Neural cell (in vitro differentiated cells): ENCODE results near the gene VSIG10. TPM values are rescaled to one million over a fixed set of nuclear protein-coding genes. Genes with fewer than 3 reads are reported as not detected.

Experiments used
- H2AFZ ChIP-seq: fragments of 200-600, 300-800 bp; sonication (generic), shearing (Covaris generic); 2 replicates; pipeline ENCODE4 v1.6.0; 2014; ENCODE audit warnings: low read depth, mild to moderate bottlenecking, antibody characterized with exemption, low read length, moderate library complexity
- H3F3A ChIP-seq: fragments of 200-600 bp; shearing (Covaris generic); 2 replicates; pipeline ENCODE4 v1.6.1; 2016; ENCODE audit warnings: mild to moderate bottlenecking, moderate library complexity, mixed read lengths, antibody characterized with exemption, low read length; ENCODE audit not compliant: insufficient read depth, poor library complexity, severe bottlenecking
- H3K27ac ChIP-seq: fragments of 200-600, 300-800 bp; sonication (generic), shearing (Covaris generic); 2 replicates; pipeline ENCODE4 v1.5.1; 2014; ENCODE audit warnings: mild to moderate bottlenecking, low read length, moderate library complexity
- H3K27me3 ChIP-seq: fragments of 300-800, 200-600 bp; sonication (generic), shearing (Covaris generic); 2 replicates; pipeline ENCODE4 v1.6.0; 2014; ENCODE audit warnings: mild to moderate bottlenecking, low read depth, low read length, moderate library complexity; ENCODE audit not compliant: insufficient read depth
- H3K36me3 ChIP-seq: fragments of 300-800, 200-600 bp; sonication (generic), shearing (Covaris generic); 2 replicates; pipeline ENCODE4 v1.5.1; 2014; ENCODE audit warnings: mild to moderate bottlenecking, antibody characterized with exemption, low read length, moderate library complexity; ENCODE audit not compliant: insufficient read depth
- H3K4me2 ChIP-seq: fragments of 300-800, 200-600 bp; sonication (generic), shearing (Covaris generic); 2 replicates; pipeline ENCODE4 v1.6.0; 2014; ENCODE audit warnings: mild to moderate bottlenecking, low read length
- H3K4me3 ChIP-seq: fragments of 300-800, 200-600 bp; sonication (generic), shearing (Covaris generic); 2 replicates; pipeline ENCODE4 v1.5.1; 2014; ENCODE audit warnings: mild to moderate bottlenecking, low read length, moderate library complexity
- H3K79me2 ChIP-seq: fragments of 200-600 bp; shearing (Covaris generic); replicated peaks from 2 replicates; pipeline ENCODE4 v1.6.0; 2014; ENCODE audit warnings: mild to moderate bottlenecking, low read length, moderate library complexity; ENCODE audit not compliant: insufficient read depth
- H3K9ac ChIP-seq: fragments of 300-800, 200-600 bp; sonication (generic), shearing (Covaris generic); 2 replicates; pipeline ENCODE4 v1.6.1; 2016; ENCODE audit warnings: mild to moderate bottlenecking, low read length, mixed read lengths
- H3K9me2 ChIP-seq: fragments of 200-600 bp; shearing (Covaris generic); 2 replicates; pipeline ENCODE4 v1.6.1; 2016; ENCODE audit warnings: mild to moderate bottlenecking, low read length, mixed read lengths; ENCODE audit not compliant: insufficient read depth
- H3K9me3 ChIP-seq: fragments of 200-600, 300-800 bp; sonication (generic), shearing (Covaris generic); 2 replicates; pipeline ENCODE4 v1.6.1; 2016; ENCODE audit warnings: mild to moderate bottlenecking, mixed run types, low read length, moderate library complexity, mixed read lengths
- H4K20me1 ChIP-seq: fragments of 200-600 bp; shearing (Covaris generic); 2 replicates; pipeline ENCODE4 v1.6.1; 2016; ENCODE audit warnings: mild to moderate bottlenecking, mixed run types; ENCODE audit not compliant: insufficient read depth
- EP300 ChIP-seq: fragments of 450-650 bp; conservative IDR thresholded peaks from 2 replicates; pipeline ENCODE4 v1.6.1; 2014; ENCODE audit warnings: antibody characterized with exemption, mild to moderate bottlenecking, moderate library complexity; ENCODE audit not compliant: poor library complexity, severe bottlenecking
- EZH2 ChIP-seq: fragments of 200-600, 300-800 bp; shearing (Covaris generic), sonication (generic); IDR thresholded peaks from 2 replicates; pipeline ENCODE4 v1.6.1; 2014; ENCODE audit warnings: antibody characterized with exemption, low read length, borderline replicate concordance, mild to moderate bottlenecking; ENCODE audit not compliant: insufficient read depth, poor library complexity, severe bottlenecking
- MXI1 ChIP-seq: fragments of 450-650 bp; conservative IDR thresholded peaks from 2 replicates; pipeline ENCODE4 v1.6.1; 2014; ENCODE audit warnings: antibody characterized with exemption, mild to moderate bottlenecking; ENCODE audit not compliant: poor library complexity, severe bottlenecking
- POLR2AphosphoS5 ChIP-seq: IDR thresholded peaks from 2 replicates; pipeline ENCODE4 v1.6.1; 2012
- RAD21 ChIP-seq: fragments of 450-650 bp; conservative IDR thresholded peaks from 2 replicates; pipeline ENCODE4 v1.6.1; 2014; ENCODE audit warnings: antibody characterized with exemption, mild to moderate bottlenecking, moderate library complexity
- SMC3 ChIP-seq: fragments of 450-650 bp; conservative IDR thresholded peaks from 2 replicates; pipeline ENCODE4 v1.6.1; 2014; ENCODE audit warnings: antibody characterized with exemption, mild to moderate bottlenecking, moderate library complexity; ENCODE audit not compliant: poor library complexity
- TAF1 ChIP-seq: IDR thresholded peaks from 2 replicates; pipeline ENCODE4 v1.6.1; 2012; ENCODE audit warnings: low read depth
- polyA plus RNA-seq: library from polyadenylated mRNA; depleted of rRNA; stranded (reverse); fragments of >200 nt; gene quantifications from 2 replicates; pipeline ENCODE4 v1.2.3, GENCODE V29; 2014
- TF ChIP-seq, protein P1 (sequence below): IDR thresholded peaks from 2 replicates; pipeline ENCODE4 v1.6.1; 2012; ENCODE audit warnings: borderline replicate concordance
- TF ChIP-seq, protein P2 (sequence below): fragments of 450-650 bp; IDR thresholded peaks from 2 replicates; pipeline ENCODE4 v1.5.1; 2014; ENCODE audit warnings: antibody characterized with exemption, mild to moderate bottlenecking, moderate library complexity; ENCODE audit not compliant: poor library complexity, severe bottlenecking

VSIG10 gene
- polyA plus RNA-seq, 1 donor from 2014 or later = 2.0 TPM

DNA sequence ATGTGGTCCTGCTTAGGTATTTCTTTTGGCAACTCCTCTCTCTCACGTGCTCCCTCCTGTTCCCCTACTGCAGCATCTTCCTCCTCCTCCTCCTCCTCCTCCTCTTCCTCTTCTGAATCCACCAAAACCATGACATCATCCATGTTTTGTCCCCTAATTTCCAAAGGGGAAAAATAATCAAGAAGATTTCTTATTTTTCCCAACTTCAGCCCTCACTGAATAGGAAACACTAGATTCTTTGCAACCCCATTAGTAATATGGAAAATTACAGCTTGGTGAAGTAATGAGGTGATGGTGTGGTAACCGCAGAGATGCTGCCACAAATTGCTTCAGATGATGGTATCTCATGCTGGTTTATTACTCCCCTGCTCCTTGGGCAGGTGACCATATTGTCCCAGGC, 35.4 kb downstream of the VSIG10 start:
- Histone ChIP-seq H3K79me2 (peaks cover 5% of the 10 kb centered on the region), H3K9me3 (no peaks in the 10 kb centered on the region), H3K36me3 (no peaks in the 10 kb centered on the region), H3F3A (no peaks in the 10 kb centered on the region), H4K20me1 (no peaks in the 10 kb centered on the region), H2AFZ (no peak overlapping the region), H3K4me2 (no peak overlapping the region), H3K27ac (no peak overlapping the region), H3K4me3 (no peak overlapping the region), H3K9me2 (no peaks in the 10 kb centered on the region), H3K27me3 (no peaks in the 10 kb centered on the region), H3K9ac (no peak overlapping the region)
- TF ChIP-seq EZH2 (no peak), EP300 (no peak), TAF1 (no peak), POLR2AphosphoS5 (no peak), RAD21 (no peak), MXI1 (no peak), SMC3 (no peak)
- TF ChIP-seq, protein P1, sequence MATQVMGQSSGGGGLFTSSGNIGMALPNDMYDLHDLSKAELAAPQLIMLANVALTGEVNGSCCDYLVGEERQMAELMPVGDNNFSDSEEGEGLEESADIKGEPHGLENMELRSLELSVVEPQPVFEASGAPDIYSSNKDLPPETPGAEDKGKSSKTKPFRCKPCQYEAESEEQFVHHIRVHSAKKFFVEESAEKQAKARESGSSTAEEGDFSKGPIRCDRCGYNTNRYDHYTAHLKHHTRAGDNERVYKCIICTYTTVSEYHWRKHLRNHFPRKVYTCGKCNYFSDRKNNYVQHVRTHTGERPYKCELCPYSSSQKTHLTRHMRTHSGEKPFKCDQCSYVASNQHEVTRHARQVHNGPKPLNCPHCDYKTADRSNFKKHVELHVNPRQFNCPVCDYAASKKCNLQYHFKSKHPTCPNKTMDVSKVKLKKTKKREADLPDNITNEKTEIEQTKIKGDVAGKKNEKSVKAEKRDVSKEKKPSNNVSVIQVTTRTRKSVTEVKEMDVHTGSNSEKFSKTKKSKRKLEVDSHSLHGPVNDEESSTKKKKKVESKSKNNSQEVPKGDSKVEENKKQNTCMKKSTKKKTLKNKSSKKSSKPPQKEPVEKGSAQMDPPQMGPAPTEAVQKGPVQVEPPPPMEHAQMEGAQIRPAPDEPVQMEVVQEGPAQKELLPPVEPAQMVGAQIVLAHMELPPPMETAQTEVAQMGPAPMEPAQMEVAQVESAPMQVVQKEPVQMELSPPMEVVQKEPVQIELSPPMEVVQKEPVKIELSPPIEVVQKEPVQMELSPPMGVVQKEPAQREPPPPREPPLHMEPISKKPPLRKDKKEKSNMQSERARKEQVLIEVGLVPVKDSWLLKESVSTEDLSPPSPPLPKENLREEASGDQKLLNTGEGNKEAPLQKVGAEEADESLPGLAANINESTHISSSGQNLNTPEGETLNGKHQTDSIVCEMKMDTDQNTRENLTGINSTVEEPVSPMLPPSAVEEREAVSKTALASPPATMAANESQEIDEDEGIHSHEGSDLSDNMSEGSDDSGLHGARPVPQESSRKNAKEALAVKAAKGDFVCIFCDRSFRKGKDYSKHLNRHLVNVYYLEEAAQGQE = no peak
- TF ChIP-seq, protein P2, sequence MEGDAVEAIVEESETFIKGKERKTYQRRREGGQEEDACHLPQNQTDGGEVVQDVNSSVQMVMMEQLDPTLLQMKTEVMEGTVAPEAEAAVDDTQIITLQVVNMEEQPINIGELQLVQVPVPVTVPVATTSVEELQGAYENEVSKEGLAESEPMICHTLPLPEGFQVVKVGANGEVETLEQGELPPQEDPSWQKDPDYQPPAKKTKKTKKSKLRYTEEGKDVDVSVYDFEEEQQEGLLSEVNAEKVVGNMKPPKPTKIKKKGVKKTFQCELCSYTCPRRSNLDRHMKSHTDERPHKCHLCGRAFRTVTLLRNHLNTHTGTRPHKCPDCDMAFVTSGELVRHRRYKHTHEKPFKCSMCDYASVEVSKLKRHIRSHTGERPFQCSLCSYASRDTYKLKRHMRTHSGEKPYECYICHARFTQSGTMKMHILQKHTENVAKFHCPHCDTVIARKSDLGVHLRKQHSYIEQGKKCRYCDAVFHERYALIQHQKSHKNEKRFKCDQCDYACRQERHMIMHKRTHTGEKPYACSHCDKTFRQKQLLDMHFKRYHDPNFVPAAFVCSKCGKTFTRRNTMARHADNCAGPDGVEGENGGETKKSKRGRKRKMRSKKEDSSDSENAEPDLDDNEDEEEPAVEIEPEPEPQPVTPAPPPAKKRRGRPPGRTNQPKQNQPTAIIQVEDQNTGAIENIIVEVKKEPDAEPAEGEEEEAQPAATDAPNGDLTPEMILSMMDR = no peak

DNA sequence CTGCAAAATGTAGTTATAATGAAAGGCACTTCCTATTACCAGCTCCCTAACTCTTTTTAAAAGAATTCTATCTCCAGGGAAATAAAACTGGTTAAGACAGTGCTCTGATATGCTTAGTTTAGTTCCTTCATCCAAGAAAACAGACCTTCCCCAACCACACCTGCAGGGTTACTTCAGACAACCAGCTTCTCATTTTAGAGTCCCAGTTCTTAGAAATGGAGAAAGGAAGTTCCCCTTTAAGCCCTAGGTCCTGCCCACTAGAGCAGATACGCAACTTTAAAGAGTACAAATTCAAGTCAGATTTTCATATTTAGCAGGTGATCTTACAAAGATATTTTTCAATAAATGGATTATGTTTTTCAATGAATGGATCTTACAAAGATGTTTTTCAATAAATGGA, 38.4 kb downstream of the VSIG10 start:
- Histone ChIP-seq H3K79me2 (peaks cover 16% of the 10 kb centered on the region), H4K20me1 (no peaks in the 10 kb centered on the region), H3F3A (no peaks in the 10 kb centered on the region), H3K9me2 (no peaks in the 10 kb centered on the region), H3K4me2 (no peak overlapping the region), H3K27me3 (no peaks in the 10 kb centered on the region), H2AFZ (no peak overlapping the region), H3K36me3 (no peaks in the 10 kb centered on the region), H3K4me3 (no peak overlapping the region), H3K9me3 (no peaks in the 10 kb centered on the region), H3K27ac (no peak overlapping the region), H3K9ac (no peak overlapping the region)
- TF ChIP-seq, protein P2 = no peak
- TF ChIP-seq SMC3 (no peak), MXI1 (no peak), EZH2 (no peak), RAD21 (no peak)
- TF ChIP-seq, protein P1 = no peak
